Gastroesophageal sphincter (tissue), 3 donors: ENCODE results near the gene NXPE2.

ENCODE experiments used
- CTCF ChIP-seq, 4 experiments: fragments of 200-600 bp in 2 of 4; fragments of 450-650 bp in 2 of 4; sonication (generic) in 1 of 4; IDR thresholded peaks; one replicate each; pipeline ENCODE4 v1.5.1; 2017 to 2019; ENCODE audit warnings: antibody characterized with exemption in 4 of 4, mild to moderate bottlenecking in 2 of 4, moderate library complexity in 2 of 4
- EP300 ChIP-seq: sonication (generic); formaldehyde crosslinking; IDR thresholded peaks from one replicate; pipeline ENCODE4 v1.6.1; 2017; ENCODE audit warnings: antibody characterized with exemption, mild to moderate bottlenecking
- POLR2A ChIP-seq, 2 donors: fragments of 450-650 bp; IDR thresholded peaks; one replicate each; pipeline ENCODE4 v1.6.1; 2017; ENCODE audit warnings: antibody characterized with exemption in 2 of 2, mild to moderate bottlenecking in 2 of 2, moderate library complexity in 1 of 2
- POLR2AphosphoS5 ChIP-seq: sonication (generic); formaldehyde crosslinking; IDR thresholded peaks from one replicate; pipeline ENCODE4 v1.6.1; 2017; ENCODE audit warnings: antibody characterized with exemption

- TF ChIP-seq CTCF (IDR thresholded peaks at IDR 0.05): no peak
- no peak for TF ChIP-seq POLR2A (IDR thresholded peaks at IDR 0.05)
- no peak for TF ChIP-seq POLR2AphosphoS5
- no peak for TF ChIP-seq EP300
Observed at GRCh38 chr11:114746013-114746412, 67.7 kb downstream of the NXPE2 start.
